Bronchial epithelial cell (primary cell): Measurements from ENCODE around the gene TMEM132D. TPM values are rescaled to one million over a fixed set of nuclear protein-coding genes. Genes with fewer than 3 reads are reported as not detected.
A peak's percentile ranks its signal among the peaks of the same experiment; 100 is the strongest.
"Not testable (repeated sequence)": the region's sequence is repeated elsewhere in the genome, so short reads cannot be mapped to it uniquely, and the experiment has no call there.

ENCODE experiments used
- DNase-seq: peaks from one replicate; pipeline ENCODE4 v3.0.0-alpha.2; 2010; ENCODE audit warnings: low read depth
- FAIRE-seq: peaks from 2 replicates; lab custom pipeline; 2011; peaks lifted over from hg19 to GRCh38; lab: Jason Lieb, UNC
- H3K27me3 ChIP-seq: 2 replicates; pipeline ENCODE4 v1.5.1; 2011; ENCODE audit warnings: low read length; ENCODE audit not compliant: control insufficient read depth, insufficient read depth
- H3K36me3 ChIP-seq: 2 replicates; pipeline ENCODE4 v1.5.1; 2011; ENCODE audit warnings: low read length; ENCODE audit not compliant: control insufficient read depth, insufficient read depth
- H3K4me3 ChIP-seq: 2 replicates; pipeline ENCODE4 v1.5.1; 2011; ENCODE audit warnings: mild to moderate bottlenecking, low read depth, low read length, control low read depth
- CTCF ChIP-seq: IDR thresholded peaks from 2 replicates; pipeline ENCODE4 v1.5.1; 2011; ENCODE audit warnings: mild to moderate bottlenecking, moderate library complexity, low read length, control low read depth, inconsistent platforms; ENCODE audit not compliant: insufficient read depth, severe bottlenecking
- total RNA-seq: library from RNA; depleted of rRNA; stranded (reverse); fragments of >200 nt; gene quantifications from 2 replicates; pipeline ENCODE4 v1.2.1, GENCODE V29; 2014

The TMEM132D gene
- total RNA-seq, 1 donor from 2014 or later: not detected

GRCh38 chr12:129067491-129067890, 836.3 kb downstream of the TMEM132D start:
- FAIRE-seq (no peak), DNase-seq (no peak)
- Histone ChIP-seq H3K27me3 (no peaks in the 10 kb centered on the region), H3K4me3 (no peak overlapping the region), H3K36me3 (no peaks in the 10 kb centered on the region)
- no peak for TF ChIP-seq CTCF

GRCh38 chr12:129064209-129064855, 839.5 kb downstream of the TMEM132D start:
- FAIRE-seq (no peak), DNase-seq (no peak)
- no peaks in the 10 kb centered on the region for H3K27me3 ChIP-seq
- H3K36me3 ChIP-seq: no peaks in the 10 kb centered on the region
- H3K4me3 ChIP-seq: no peak overlapping the region
- TF ChIP-seq CTCF: no peak

- H3K36me3 ChIP-seq: no peaks in the 10 kb centered on the region
- DNase-seq: no peak
- H3K4me3 ChIP-seq: no peak overlapping the region
- no peak for FAIRE-seq
- H3K27me3 ChIP-seq: no peaks in the 10 kb centered on the region
- no peak for TF ChIP-seq CTCF
Measured at GRCh38 chr12:129063600-129063999, 840.2 kb downstream of the TMEM132D start.

GRCh38 chr12:129053232-129053631, 850.6 kb downstream of the TMEM132D start:
- DNase-seq: no peak
- TF ChIP-seq CTCF: no peak
- no peaks in the 10 kb centered on the region for H3K36me3 ChIP-seq
- no peaks in the 10 kb centered on the region for H3K27me3 ChIP-seq
- FAIRE-seq: no peak
- H3K4me3 ChIP-seq: no peak overlapping the region

- no peak overlapping the region for H3K4me3 ChIP-seq
- H3K36me3 ChIP-seq: no peaks in the 10 kb centered on the region
- peak; percentile 37 for DNase-seq
- no peak for TF ChIP-seq CTCF
- no peaks in the 10 kb centered on the region for H3K27me3 ChIP-seq
- FAIRE-seq: no peak
Measured at GRCh38 chr12:129052373-129052772, 851.5 kb downstream of the TMEM132D start.

GRCh38 chr12:129049917-129050316, 853.9 kb downstream of the TMEM132D start:
- FAIRE-seq: no peak
- no peaks in the 10 kb centered on the region for H3K36me3 ChIP-seq
- no peak overlapping the region for H3K4me3 ChIP-seq
- H3K27me3 ChIP-seq: no peaks in the 10 kb centered on the region
- DNase-seq: no peak
- no peak for TF ChIP-seq CTCF

- H3K36me3 ChIP-seq, FAIRE-seq, H3K27me3 ChIP-seq, DNase-seq, H3K4me3 ChIP-seq: not testable (repeated sequence)
Measured at GRCh38 chr12:129043334-129043733, 860.5 kb downstream of the TMEM132D start.
